AG10803 (cell line): ENCODE data around the gene RIPK1.
"Not testable (repeated sequence)": the region's sequence is repeated elsewhere in the genome, so short reads cannot be mapped to it uniquely, and the experiment has no call there.

Source experiments
- DNase-seq: peaks from one replicate; pipeline ENCODE4 v3.0.0; 2010; ENCODE audit warnings: low read depth
- H3K4me3 ChIP-seq: 2 replicates; pipeline ENCODE4 v1.5.1; 2011; ENCODE audit warnings: mild to moderate bottlenecking, low read length, control low read depth
- TF ChIP-seq, protein P1 (sequence below): conservative IDR thresholded peaks from 2 replicates; pipeline ENCODE4 v1.5.1; 2011; ENCODE audit warnings: mild to moderate bottlenecking, low read length, control low read depth, inconsistent platforms

The RIPK1 gene

DNA sequence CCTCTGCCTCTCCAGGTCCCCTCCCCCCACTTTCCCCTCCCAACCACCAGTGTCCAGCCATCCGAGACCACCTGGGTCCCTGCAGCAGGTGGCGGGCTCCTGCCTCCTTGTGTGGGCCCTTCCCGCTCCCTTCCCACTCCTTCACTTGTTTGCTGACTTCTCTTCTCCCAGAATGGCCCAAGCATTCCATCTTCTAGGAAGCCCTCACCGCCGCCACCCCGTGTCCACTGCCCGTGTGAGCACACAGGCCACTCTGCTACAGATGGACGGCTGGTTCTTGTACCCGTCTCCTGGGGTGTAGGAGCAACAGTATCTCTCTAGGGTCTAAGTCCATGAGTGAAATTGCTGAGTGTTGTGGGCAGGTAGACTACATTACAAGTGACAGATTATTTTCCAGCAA, 65.2 kb downstream of the RIPK1 start:
- DNase-seq, result no peak
- TF ChIP-seq, protein P1, sequence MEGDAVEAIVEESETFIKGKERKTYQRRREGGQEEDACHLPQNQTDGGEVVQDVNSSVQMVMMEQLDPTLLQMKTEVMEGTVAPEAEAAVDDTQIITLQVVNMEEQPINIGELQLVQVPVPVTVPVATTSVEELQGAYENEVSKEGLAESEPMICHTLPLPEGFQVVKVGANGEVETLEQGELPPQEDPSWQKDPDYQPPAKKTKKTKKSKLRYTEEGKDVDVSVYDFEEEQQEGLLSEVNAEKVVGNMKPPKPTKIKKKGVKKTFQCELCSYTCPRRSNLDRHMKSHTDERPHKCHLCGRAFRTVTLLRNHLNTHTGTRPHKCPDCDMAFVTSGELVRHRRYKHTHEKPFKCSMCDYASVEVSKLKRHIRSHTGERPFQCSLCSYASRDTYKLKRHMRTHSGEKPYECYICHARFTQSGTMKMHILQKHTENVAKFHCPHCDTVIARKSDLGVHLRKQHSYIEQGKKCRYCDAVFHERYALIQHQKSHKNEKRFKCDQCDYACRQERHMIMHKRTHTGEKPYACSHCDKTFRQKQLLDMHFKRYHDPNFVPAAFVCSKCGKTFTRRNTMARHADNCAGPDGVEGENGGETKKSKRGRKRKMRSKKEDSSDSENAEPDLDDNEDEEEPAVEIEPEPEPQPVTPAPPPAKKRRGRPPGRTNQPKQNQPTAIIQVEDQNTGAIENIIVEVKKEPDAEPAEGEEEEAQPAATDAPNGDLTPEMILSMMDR, result no peak

DNA sequence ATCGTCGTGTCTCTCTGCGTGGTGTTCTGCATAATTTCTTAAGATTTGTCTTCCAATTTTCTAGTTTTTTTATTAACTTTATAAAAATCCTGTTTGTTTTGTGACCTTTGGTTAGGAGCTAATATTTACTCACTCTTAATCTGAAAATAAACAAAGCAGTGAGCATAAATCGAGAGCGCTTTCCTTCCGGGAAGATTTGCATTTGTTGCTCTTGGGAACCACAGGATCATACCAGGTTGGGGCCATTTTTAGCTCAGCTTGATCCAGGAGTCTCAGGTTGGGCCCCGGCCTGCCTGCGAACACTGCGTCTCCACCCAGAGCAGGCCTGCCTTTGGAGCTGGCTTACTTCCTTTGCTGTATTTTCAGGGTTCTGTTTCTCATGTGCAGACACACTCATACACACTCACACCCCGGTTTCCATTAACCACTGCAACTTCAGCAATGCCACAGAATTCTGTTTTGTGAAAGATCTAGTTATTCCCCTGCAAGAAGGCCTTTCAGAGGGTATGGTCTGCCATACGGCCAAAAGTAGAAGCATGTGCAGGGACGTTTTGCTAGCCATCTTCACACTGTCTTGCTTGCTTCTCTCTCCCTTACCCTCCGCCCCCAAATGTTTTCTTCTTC, 67.5 kb downstream of the RIPK1 start:
- TF ChIP-seq, protein P1, result no peak
- no peak for DNase-seq
- no peak overlapping the region for H3K4me3 ChIP-seq

More for the DNA sequence above, 65.2 kb downstream of the RIPK1 start:
- no peak overlapping the region for H3K4me3 ChIP-seq

DNA sequence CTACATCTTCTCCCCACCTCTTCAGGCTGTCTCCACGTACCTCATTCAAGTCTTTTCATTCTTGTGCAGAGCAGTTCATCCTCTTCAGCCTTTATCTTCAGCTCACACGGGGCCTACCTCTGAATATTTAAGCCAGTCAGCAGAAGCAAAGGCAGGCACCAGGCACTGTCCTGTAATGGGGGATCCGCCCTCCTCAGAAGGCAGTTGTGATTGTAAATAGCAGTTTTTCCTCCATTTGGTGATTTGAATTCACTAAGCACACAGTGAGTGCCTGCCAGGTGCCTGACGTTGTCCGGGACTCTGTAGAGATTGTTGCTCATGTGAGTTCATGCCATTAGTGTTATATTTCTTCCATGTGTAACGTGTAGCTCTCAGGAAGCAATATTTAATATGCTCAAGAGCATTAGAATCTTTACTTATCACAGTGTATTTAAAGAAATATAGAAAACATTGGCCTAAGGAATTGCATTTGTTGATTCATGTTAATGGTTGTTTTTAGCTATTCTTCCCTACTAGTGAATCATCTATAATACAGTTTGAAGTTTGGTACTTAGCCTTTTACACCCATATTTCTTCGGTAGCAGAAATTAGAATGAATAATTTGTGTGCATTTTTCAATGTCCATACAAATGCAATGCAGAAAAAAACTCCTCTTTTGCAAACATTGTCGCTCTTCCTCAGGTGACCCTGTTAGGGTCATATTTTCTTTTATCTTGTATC, 68.2 kb downstream of the RIPK1 start:
- DNase-seq, result no peak
- TF ChIP-seq, protein P1, result no peak
- H3K4me3 ChIP-seq, result no peak overlapping the region

DNA sequence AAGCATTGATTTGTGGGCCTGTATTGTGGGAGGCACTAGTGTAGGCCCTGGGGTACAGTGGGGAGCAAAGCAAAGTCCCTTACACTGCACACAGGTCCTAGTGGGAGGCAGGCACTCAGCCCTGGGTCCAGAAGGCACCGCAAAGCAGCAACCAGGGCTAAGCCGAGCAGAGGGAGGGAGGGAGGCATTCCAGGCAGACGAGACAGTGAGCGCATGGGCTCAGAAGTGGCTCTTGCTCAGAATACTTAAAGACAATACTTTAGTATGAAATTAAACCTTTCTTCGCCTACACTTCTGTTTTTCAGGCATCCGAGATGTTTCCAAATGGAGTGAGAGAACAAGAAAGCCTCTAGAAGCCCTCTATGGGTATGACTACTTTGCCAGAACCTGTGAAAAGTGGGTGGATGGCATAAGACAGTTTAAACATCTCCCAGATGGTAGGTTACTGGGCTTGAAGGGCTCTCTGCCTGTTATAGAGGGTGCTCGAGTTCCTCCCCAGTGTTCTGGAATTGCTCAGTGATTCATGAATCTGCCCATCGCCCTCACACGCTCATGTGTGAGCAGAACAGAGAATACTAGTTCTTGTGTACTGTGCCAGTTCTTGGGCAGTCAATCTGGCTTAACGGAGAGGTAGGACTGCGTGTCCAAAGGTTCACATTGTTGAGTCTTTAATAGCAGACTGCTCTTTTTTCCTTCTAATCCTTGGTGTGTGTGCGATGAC, 68.9 kb downstream of the RIPK1 start:
- no peak overlapping the region for H3K4me3 ChIP-seq
- TF ChIP-seq, protein P1, result no peak
- DNase-seq, result peak; percentile 11

DNA sequence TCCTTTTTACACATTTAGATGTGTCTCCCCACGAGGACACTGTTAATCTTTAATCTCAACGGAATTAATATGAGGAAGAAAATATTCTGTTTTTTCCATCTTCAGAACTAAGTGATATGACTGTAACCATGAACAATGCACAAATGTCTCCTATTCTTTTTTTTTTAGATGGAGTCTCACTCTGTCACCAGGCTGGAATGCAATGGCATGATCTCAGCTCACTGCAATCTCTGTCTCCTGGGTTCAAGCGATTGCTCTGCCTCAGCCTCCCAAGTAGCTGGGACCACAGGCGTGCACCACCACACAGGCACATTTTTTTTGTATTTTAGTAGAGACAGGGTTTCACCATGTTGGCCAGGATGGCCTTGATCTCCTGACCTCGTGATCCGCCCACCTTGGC, 69.6 kb downstream of the RIPK1 start:
- H3K4me3 ChIP-seq, DNase-seq: not testable (repeated sequence)

DNA sequence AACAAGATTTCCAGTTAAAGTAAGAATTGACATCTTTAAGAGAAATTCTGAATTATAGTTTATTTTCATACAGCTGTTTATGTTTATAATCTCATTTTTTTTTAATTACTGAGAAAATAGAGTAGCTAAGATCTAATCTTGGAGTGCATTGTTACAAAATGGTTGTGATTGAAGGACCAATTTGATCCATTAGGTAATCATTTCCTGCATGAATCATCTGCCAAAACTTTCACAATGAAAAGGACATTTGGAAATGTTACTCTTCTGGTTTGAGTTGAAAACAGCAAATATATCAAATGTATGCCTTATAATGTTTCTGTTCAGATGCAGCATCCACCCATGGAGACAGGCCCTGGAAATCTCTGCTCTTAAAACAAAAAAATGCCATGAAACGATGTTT, 70.0 kb downstream of the RIPK1 start:
- H3K4me3 ChIP-seq, result no peak overlapping the region
- TF ChIP-seq, protein P1, result no peak
- peak; percentile 50 for DNase-seq

DNA sequence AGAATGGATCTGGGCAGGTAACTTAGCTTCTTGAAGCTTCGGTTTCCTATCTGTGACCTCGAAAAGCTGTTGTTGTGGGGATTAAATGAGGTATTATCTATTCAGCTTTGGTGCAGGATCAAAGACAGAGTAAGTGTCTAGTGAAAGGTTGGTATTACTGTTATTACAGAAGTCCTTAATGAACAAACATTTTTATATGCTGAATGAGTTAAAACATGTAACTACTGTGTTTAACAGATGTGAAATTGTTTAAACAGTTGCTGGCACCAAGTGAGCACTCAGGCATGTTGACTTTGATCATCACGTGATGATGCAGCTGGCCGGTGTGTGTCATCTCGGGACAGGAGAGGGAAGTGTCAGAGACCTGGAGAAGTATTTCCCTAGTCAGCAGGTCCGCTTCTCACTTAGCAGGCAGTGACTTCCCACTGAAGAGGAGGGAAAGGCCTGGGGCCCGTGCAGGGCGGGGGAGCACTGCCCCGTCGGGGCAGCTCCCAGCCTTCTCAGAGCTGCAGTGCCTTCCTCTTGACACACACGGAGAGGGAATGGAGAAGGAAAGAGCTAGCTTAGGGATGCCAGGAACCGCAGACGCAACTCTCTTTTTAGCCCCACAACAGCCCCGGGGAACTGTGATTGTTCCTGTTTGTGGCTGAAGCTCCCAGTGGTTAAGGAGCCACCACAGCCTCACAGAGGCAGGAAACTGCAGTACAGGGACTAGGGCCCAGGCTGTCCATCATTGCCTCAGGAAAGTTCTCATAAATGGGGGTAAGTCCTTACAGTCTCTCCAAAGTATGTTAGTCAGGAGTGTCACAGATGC, 71.0 kb downstream of the RIPK1 start:
- DNase-seq, result peak; percentile 76
- TF ChIP-seq, protein P1, result no peak
- H3K4me3 ChIP-seq, result no peak overlapping the region
